NCI-H345 treated with DMSO at 0.1 percent for 48 hours (cell line): ENCODE results near the gene FOXD3.
"Not testable (repeated sequence)": the region's sequence is repeated elsewhere in the genome, so short reads cannot be mapped to it uniquely, and the experiment has no call there.

Experiments
- DNase-seq: peaks from one replicate; lab custom pipeline; 2025; ENCODE audit not compliant: unreplicated experiment; lab: John Stamatoyannopoulos, UW

The FOXD3 gene

DNA sequence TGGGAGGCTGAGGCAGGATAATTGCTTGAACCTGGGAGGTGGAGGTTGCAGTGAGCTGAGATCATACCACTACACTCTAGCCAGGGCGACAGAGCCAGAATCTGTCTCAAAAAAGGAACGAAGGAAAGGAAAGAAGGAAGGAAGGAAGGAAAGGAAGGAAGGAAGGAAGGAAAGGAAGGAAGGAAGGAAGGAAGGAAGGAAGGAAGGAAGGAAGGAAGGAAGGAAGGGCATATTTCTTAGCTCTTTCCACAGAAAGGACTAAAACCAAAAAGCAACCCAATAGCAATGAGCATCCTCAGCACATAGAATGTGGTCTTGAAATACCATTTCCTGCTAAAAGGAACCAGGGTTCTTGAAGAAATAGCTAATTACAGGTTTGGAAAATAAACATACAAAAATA, 33.9 kb downstream of the FOXD3 start:
- DNase-seq = not testable (repeated sequence)

DNA sequence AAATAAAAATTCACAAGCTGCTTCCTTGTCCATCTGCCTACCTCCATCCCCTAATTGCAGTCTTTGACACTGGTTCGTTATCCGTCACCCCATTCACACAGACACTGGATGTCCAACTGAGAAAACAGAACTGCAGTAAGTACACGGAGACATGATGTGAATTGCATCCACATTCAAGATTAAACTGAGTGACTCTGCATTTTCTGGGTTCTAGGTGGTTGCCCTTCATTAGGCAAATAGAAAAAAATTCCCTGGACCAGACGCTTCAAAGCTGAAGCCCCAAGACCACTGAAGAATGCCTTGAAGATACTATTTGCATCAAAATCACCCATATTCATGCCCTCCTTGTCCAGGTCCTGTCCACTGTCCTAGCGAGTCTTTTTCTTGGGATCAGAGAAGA, 37.2 kb downstream of the FOXD3 start:
- DNase-seq = no peak

DNA sequence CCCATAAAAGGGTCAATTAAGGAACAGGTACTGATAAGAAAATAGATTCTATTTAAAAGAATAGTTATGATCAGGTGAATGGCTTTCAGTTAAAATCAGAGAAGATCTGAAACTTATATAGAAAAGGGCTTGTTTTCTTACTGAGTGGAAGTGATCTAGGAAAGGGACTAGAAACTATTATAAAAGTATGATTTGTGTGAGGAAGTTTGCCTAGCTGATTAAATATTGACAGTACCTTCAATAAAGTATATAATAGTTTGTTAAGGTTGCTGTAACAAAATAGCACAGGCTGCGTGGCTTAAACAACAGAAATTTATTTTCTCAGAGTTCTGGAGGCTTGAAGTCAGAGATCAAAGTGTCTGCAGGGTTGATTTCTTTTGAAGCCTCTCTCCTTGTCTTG, 39.7 kb downstream of the FOXD3 start:
- no peak for DNase-seq

DNA sequence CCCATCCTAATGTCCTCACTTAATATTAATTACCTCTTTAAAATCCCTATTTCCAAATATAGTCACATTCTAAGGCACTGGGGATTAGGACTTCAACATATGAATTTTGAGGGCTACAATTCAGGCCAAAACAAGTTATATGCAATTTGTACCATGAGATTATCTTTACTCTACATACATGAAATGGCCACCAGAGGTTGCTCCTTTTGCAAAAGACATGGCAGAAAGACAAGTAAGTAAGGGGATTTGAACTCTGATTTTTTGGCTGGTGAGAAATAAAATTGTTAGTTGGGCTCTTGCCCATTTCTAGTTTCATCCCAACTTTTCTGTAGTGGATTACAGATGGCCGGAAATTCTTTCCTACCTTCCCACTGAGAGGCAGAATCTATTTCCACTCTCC, 40.2 kb downstream of the FOXD3 start:
- DNase-seq = no peak

DNA sequence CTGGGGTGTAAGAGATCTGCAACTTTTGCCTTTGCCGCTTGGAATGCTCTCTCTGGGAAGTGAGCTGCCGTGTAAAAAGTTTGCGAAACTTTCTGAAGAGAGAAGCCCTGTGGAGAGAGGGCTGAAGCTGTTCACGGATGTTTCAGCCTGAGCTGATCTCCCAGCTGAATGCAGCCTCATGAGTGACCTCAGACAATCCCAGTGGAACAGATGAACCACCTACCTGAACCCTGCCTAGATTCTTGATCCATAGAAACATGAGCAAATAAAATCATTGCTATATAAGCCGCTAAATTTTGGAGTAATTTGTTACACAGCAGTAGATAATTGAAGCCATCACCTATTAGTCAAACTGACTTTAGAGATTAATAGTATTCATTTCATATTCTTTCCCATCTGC, 40.6 kb downstream of the FOXD3 start:
- no peak for DNase-seq

DNA sequence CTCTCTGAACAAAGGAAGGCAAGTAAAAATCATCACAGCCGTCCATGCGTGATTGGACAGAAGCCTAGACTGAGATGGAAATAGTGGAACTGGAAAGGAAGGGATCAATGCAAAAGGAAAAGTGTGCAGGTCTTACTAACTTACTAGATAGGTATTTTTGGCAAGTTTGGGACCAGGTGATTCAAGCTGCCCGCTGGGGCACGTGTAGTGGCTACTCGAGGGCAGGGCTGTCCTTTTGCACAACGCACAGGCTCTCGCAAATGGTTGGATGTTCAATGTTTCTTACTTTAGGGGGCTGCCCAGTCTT, 44.5 kb downstream of the FOXD3 start:
- DNase-seq = no peak

DNA sequence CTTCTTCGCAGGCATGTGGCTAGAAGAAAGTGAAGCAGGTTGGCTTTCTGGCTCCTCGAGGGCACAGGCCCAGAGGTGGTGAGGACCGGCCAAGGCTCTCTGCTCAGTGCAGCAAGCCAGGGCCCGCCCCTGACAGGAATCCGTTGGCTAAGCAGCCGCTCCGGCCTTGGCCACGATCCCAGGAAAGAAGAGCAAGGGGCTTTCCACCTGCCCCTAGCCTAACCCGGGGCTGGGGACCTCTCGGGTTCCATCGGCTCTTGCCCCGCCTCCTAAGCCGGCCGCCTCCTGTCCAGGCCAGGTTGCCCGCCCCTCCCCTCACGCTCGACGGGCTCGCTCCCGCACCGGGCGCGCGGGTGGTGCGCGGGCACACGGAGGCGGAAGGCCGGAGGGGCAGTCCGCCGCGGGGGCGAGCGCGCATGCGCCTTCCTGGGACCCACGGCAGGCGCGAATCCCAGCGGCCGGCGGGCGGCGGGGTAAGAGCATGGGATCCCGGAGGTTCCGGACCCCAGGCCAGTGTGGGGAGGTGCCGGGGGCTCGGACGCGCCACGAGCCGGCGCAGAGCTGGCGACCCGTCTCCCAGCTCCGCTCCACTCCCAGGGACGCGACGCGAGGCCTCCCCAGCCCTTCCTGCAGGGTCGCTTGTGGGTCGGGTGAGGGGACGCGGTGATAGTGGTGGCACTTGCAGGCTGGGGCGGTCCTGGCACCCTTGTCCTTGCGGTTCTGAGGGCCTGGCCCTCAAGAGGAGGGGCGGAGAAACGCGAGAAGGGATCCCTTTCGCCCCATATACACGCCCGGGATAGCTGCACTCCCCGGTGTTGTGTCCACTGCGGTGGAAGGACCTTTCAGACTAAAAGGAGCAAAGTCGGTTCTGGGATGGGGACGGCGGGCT, 45.1 kb downstream of the FOXD3 start, which contains the start of gene ALG6:
Gene ALG6, plus strand, starts transcription at position 413 of the 889 bp plus-strand sequence. CDS start 3,351 bp downstream, outside the sequence.
- peak; percentile 90 for DNase-seq

DNA sequence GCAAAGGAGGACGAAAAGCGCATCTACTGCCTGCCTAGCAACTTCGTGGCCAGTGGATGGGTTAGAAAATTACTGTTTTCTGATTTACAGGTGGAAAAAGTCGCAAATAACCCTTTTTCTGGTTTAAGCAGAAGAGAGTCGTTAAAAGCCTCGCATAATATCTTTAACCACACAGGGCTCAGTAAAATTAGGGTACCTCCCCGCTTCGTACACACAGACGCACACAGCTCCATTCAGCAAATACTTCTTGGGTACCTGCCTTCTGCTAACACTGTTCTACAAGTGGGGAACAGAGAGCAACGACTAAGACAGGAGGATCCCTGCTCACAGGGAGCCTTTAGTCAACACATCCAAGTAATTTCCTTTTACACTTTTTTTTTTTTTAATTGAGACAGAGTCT, 45.8 kb downstream of the FOXD3 start:
- DNase-seq = peak; percentile 10
